Vagina (tissue), 2 donors: ENCODE results near the gene PAPSS2.

Source experiments
- POLR2A ChIP-seq, 2 donors: fragments of 450-650 bp; IDR thresholded peaks; one replicate each; pipeline ENCODE4 v1.6.1; 2017; ENCODE audit warnings: antibody characterized with exemption in 2 of 2, mild to moderate bottlenecking in 2 of 2, moderate library complexity in 2 of 2
- TF ChIP-seq, protein P1 (sequence below), 3 experiments: fragments of 450-650 bp in 2 of 3; fragments of 200-600 bp in 1 of 3; sonication (generic) in 1 of 3; IDR thresholded peaks; one replicate each; pipeline ENCODE4 v1.5.1; 2017 to 2019; ENCODE audit warnings: antibody characterized with exemption in 3 of 3, mild to moderate bottlenecking in 2 of 3, moderate library complexity in 2 of 3

DNA sequence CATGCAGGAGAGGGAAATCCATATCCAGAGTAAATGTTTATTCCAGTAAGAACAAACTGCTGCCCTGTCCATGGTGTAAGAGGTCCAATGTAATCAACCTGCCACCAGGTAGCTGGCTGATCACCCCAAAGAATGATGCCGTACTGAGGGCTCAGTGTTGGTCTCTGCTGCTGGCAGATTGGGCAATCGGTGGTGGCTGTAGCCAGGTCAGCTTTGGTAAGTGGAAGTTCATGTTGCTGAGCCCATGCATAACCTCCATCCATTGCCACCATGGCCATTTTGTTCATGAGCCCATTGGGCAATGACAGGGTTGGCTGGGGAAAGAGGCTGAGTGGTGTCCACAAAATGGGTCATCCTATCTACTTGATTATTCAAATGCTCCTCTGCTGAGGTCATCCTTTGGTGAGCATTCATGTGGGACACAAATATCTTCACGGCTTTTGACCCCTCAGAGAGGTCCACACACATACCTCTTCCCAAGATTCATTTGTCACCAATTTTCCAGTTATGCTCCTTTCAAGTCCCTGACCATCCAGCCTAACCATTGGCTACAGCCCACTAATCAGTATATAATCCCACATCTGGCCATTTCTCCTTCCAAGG lies 23.3 kb upstream of the PAPSS2 start:
- TF ChIP-seq, protein P1, sequence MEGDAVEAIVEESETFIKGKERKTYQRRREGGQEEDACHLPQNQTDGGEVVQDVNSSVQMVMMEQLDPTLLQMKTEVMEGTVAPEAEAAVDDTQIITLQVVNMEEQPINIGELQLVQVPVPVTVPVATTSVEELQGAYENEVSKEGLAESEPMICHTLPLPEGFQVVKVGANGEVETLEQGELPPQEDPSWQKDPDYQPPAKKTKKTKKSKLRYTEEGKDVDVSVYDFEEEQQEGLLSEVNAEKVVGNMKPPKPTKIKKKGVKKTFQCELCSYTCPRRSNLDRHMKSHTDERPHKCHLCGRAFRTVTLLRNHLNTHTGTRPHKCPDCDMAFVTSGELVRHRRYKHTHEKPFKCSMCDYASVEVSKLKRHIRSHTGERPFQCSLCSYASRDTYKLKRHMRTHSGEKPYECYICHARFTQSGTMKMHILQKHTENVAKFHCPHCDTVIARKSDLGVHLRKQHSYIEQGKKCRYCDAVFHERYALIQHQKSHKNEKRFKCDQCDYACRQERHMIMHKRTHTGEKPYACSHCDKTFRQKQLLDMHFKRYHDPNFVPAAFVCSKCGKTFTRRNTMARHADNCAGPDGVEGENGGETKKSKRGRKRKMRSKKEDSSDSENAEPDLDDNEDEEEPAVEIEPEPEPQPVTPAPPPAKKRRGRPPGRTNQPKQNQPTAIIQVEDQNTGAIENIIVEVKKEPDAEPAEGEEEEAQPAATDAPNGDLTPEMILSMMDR (IDR thresholded peaks at IDR 0.05) = no peak
- TF ChIP-seq POLR2A (IDR thresholded peaks at IDR 0.05) = no peak
